ENCODE results near the gene ABCA2. TPM values are rescaled to one million over a fixed set of nuclear protein-coding genes. Genes with fewer than 3 reads are reported as not detected.

Gene ABCA2
- total and polyA plus RNA-seq, 9 of the 15 experiments (the other 6 are each of a cell fraction or from before 2014, with no cell fraction given) = 0.69 to 16.3 (median 6.1) TPM; not detected in 2

DNA sequence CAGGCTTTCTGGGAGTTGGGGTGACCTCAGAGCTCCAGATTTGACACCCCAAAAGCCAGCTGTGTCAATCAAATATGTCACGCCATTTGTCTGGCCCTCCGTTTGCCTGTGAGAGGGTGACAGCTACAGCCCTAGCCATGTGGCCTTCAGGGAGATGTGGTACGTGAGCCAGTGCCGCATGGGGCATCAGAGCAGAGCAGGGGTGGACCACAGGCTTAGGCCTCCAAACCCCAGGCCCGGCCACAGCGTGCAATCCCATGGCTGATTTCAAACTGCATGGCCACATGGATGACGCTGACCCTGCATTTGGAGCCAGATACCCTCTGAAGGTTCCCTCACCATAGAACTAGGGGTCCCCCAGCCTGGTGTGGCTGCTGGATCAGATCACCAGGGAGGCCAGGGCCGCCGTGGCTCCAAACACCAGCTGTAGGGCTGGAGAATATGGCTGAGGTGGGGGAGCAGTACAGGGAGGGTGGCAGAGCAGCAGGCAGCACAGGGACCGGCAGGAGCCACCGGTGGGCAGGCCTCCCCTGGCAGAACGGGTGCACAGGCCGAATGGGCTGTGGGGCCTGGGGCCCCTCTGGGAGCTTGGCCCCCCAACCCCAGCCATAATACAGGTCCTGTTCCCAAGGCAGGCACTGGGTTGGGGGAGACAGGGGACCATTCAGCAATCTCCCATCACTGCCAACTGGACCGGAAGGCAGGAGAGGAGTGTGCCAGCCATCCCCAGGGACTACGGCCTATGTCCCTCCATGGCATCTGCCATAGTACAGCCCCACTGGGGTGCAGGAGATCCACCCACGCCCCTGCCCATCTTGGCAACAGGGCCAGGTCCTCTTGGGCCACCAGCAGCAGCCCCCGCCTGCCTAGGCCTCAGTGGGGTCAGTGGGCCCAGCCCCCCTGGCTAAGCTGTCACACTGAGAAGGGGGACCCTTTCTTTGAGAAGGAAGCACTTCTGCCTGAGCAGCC lies 40.8 kb upstream of the ABCA2 start (continued):
- no peak for TF ChIP-seq ZBTB8A (IDR thresholded peaks at IDR 0.05; ENCODE audit: partially characterized antibody)
- no peak for TF ChIP-seq EP300 (IDR thresholded peaks at IDR 0.05; ENCODE audit: low read length)

- DNase-seq (ENCODE audit: extremely low read depth in 1 of 4, low spot score in 3 of 4) = peak; percentile 76 to 87 (median 82)
- POLR2A ChIA-PET = interaction anchor here (0.6 to 2.2 kb wide), 7 partner anchors 9 to 173 kb away, joined by 3 to 7 read pairs (median 4); partner anchors contain the start of genes ENTPD2 and MAN1B1
- 29% methylated on average over 9 of the region's 12 CpGs for WGBS (ENCODE audit: insufficient coverage, low coverage, missing lambda C conversion rate)
- H3K9me1 ChIP-seq (ENCODE audit: control insufficient read depth, insufficient read depth, low read length) = peaks cover 8% of the 10 kb centered on the region
- peak overlapping the region; percentile 40; the same call in 2 of the 3 replicates for H3K27ac ChIP-seq (ENCODE audit: extremely low read depth, low read depth, low read length)
- no peaks in the 10 kb centered on the region for H3K27me3 ChIP-seq (ENCODE audit: control insufficient read depth in 2 of 2, insufficient read depth in 2 of 2, low read length in 2 of 2)
- H3K36me3 ChIP-seq (ENCODE audit: control insufficient read depth, insufficient read depth, low read length) = peaks cover 41% of the 10 kb centered on the region; the same call in 2 of the 3 replicates
- H3K79me2 ChIP-seq (ENCODE audit: control insufficient read depth, insufficient read depth, low read length) = peaks cover 39% of the 10 kb centered on the region
- FAIRE-seq = peak; percentile 96
- peak overlapping the region; percentile 86 to 94; a peak in 3 of 4 replicates for H3K9ac ChIP-seq (ENCODE audit: insufficient read depth in 1 of 2, low read depth in 2 of 2, low read length in 2 of 2)
- peak; percentile 85 for ATAC-seq
- in situ Hi-C loops (cut with MboI) = no loop called here
- intact Hi-C loops (cut with micrococcal nuclease) = loop anchor here (2.0 kb wide), 2 partner anchors 19 to 21 kb away; partner anchors contain the start of genes MAN1B1 and NPDC1
- peaks cover 22% of the 10 kb centered on the region for H4K20me1 ChIP-seq (replicated peaks; ENCODE audit: control insufficient read depth, insufficient read depth, low read length)
- no peak overlapping the region for H2AFZ ChIP-seq (ENCODE audit: low read depth, low read length)
- peak overlapping the region; percentile 91 for H3K4me2 ChIP-seq (ENCODE audit: insufficient read depth, low read length)
- no TSS peak for BruUV-seq (replicated peaks)
- H3K4me3 ChIP-seq = peak overlapping the region; percentile 65; the same call in 1 of the 2 replicates
- peaks cover 25 to 83% of the 10 kb centered on the region in 2 experiments for H3K4me1 ChIP-seq (replicated peaks in 1 of 2; ENCODE audit: control insufficient read depth in 2 of 2, insufficient read depth in 2 of 2, low read length in 2 of 2)
- H3K9me3 ChIP-seq (replicated peaks; ENCODE audit: control insufficient read depth, insufficient read depth, low read depth, low read length) = no peaks in the 10 kb centered on the region
- CTCF ChIA-PET (ENCODE audit: low intra/inter-chr PET ratio) = interaction anchor here (0.7 to 1.0 kb wide), 3 partner anchors 18 to 280 kb away, joined by 3 read pairs; partner anchors contain the start of gene NPDC1
- TF ChIP-seq MYC (IDR thresholded peaks at IDR 0.05; ENCODE audit: low read depth, low read length) (peak; percentile 63; the same call in 1 of the 2 replicates), MYC (CRISPR knock-in tag; IDR thresholded peaks at IDR 0.05; ENCODE audit: borderline replicate concordance, low read depth) (no peak), CBFA2T3 (IDR thresholded peaks at IDR 0.05) (0 out of 2 replicates have a peak, but pooled peaks have one; percentile 8), FOXK2 (conservative IDR thresholded peaks at IDR 0.05 in 1 of 2, IDR thresholded peaks at IDR 0.05 in 1 of 2; ENCODE audit: low read depth in 2 of 2) (no peak), MTA3 (IDR thresholded peaks at IDR 0.05; ENCODE audit: borderline replicate concordance) (peak; percentile 53; the same call in 1 of the 2 replicates), RAD21 (CRISPR knock-in tag; conservative IDR thresholded peaks at IDR 0.05 in 1 of 2, IDR thresholded peaks at IDR 0.05 in 1 of 2) (peak in 1 of 2 experiments; percentile 65; a peak in 3 of 4 replicates), SIN3A (IDR thresholded peaks at IDR 0.05; ENCODE audit: borderline replicate concordance in 2 of 2, control insufficient read depth in 1 of 2, low read depth in 2 of 2, low read length in 2 of 2) (peak in 1 of 2 experiments; percentile 49; a peak in 1 of 4 replicates), FOSL1 (tag; conservative IDR thresholded peaks at IDR 0.05) (no peak), RBM14 (IDR thresholded peaks at IDR 0.05; ENCODE audit: borderline replicate concordance, insufficient read depth, low read depth, low read length) (no peak)
- TF ChIP-seq, protein P1, sequence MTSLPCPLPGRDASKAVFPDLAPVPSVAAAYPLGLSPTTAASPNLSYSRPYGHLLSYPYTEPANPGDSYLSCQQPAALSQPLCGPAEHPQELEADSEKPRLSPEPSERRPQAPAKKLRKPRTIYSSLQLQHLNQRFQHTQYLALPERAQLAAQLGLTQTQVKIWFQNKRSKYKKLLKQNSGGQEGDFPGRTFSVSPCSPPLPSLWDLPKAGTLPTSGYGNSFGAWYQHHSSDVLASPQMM (CRISPR knock-in tag; IDR thresholded peaks at IDR 0.05) = no peak
Observed at GRCh38 chr9:137067860-137068538, 40.0 kb upstream of the ABCA2 start.
